ENCODE measurements around the gene FERD3L.
"Not testable (repeated sequence)": the region's sequence is repeated elsewhere in the genome, so short reads cannot be mapped to it uniquely, and the experiment has no call there.

Gene FERD3L, protein sequence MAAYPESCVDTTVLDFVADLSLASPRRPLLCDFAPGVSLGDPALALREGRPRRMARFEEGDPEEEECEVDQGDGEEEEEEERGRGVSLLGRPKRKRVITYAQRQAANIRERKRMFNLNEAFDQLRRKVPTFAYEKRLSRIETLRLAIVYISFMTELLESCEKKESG

DNA sequence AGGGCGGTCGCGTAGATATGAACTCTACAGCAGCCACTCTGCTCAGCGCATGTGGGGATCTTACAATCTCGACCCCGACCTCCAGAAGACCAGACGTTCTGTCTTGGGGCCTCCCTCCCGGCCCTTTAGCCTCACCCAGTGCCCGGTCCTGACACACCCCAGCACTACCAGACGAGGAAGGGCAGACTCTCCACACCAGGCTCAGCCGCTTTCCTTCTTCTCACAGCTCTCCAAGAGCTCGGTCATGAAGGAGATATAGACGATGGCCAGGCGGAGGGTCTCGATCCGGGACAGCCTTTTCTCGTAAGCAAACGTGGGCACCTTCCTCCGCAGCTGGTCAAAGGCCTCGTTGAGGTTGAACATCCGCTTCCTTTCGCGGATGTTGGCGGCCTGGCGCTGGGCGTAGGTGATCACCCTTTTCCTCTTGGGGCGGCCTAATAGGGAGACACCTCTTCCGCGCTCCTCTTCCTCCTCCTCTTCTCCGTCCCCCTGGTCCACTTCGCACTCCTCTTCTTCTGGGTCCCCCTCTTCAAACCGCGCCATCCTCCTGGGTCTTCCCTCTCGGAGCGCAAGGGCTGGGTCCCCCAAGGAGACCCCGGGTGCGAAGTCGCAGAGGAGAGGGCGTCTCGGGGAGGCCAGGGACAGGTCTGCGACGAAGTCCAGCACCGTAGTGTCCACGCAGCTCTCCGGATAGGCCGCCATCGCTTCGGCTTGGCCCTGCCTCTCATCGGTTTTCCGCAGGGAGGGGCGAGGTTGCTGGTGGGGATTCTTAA lies at the start of gene FERD3L:
Gene FERD3L (minus strand): TSS at position 761 of the 773 bp plus-strand sequence. CDS start 59 bp downstream, at position 702.
- DNase-seq, result no peak

DNA sequence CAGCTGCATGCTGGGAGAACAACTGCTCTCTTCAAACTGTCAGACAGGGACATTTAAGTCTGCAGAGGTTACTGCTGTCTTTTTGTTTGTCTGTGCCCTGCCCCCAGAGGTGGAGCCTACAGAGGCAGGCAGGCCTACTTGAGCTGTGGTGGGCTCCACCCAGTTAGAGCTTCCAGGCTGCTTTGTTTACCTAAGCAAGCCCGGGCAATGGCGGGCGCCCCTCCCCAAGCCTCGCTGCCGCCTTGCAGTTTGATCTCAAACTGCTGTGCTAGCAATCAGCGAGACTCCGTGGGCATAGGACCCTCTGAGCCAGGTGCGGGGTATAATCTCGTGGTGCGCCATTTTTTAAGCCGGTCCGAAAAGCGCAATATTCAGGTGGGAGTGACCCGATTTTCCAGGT lies 49.2 kb upstream of the FERD3L start:
- DNase-seq, result not testable (repeated sequence)

DNA sequence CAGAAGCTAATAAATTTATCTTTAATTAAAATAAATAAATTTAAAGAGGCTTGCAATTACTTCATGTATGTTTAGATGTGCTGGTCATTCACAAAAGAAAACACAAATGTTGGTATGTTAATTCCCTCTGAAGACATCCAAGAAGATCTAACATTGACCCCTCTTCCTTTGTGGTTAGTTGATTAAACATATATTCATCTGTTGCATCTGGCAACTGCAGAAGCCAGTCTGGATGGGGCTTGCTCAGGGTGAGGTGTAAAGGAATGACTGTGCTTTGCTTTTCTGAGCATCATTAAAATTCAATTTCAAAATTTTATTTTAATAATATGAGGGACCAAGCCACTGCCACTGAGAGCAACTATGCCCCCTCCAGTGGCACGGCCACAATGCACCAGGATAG lies 36.4 kb upstream of the FERD3L start:
- no peak for DNase-seq

DNA sequence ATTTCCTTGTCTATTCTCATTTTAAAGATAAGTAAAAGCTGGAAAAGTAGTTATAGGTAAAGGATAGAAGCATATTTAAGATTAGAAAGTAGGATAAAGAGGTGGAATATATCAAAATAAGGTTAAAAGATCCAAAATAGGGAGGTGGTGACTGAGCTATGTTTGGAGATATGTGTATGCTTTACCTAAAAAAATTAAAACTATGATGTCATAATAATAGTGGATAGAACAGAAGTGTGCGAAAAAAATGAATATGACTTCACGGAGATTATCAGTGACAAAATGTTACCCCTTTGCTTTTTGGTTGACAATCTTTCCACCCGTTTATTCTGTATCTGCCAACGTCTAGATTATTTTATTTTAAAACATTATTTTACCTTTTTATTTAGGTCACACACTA lies 33.4 kb upstream of the FERD3L start:
- DNase-seq, result no peak

DNA sequence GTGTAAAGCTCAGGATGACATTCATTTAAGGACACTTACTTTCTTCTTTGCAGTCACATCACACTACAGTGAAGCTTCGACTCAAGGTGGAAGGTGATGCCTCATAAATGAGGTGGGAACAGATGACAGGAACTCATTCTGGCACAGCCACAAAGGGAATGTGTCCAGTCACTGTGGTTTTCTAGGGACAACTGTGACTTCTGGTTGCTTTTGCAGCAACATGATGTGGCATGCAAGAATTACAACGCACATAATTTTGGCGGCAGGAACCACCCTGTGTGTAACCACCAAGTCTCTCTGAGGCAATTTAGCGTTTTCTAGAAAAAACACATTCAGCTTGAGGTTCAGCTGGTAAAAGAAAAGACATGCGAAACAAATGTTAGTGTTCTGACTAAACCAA lies 32.0 kb upstream of the FERD3L start:
- no peak for DNase-seq

DNA sequence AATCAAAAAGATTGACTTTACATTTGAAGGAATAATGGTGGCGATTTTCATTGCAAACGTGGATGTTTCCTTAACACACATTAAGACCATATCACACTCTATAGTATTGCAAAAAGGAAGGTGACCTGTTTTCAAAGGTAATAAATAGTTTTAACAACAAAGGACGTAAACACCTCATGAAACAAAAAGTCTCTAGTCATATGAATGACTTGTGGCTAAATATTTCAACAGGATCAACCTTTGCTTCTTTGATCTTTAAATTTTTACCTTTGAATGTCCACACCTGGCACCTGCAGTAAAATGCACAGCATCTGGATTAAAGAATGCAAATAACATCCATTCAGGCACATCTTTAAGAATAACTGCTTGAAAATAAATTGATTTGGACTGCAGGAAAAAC lies 30.0 kb upstream of the FERD3L start:
- no peak for DNase-seq

DNA sequence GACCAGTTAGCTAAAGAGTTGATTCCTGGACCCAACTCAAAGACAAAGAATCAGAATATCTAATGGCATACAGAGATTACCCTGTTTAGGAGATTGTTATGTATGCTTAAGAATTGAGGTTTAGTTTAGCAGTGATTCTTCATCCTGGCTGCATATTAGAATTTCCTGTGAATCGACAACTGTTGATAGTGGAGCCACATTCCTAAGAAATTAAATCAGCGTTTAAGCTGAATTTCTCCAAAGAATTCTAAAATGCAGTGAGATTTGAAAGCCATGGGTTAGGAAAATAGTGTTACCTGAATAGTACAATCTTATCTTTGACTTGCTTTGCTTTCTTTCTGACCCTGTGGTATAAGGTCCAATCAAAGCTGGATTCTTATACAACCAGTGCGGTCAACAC lies 16.4 kb upstream of the FERD3L start:
- DNase-seq, result no peak

DNA sequence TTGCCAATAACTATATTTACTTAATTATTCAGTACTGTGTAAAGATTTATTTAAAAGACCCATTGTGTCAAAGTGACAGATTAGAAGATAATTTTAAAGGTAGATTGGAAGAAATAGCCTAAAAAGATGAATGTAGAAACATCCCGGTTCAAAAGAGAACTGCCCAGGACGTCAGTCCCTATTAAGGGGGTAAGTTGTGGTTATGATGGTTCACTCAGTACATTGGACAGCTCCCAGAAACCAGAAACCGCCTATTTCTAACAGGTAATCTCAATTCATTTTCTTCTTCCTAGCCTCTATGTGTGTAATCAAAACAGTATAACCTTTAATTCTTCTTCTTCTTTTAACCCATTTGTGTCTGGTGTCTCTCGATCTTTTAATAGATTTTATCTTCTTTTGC lies 1.5 kb upstream of the FERD3L start:
- no peak for DNase-seq

DNA sequence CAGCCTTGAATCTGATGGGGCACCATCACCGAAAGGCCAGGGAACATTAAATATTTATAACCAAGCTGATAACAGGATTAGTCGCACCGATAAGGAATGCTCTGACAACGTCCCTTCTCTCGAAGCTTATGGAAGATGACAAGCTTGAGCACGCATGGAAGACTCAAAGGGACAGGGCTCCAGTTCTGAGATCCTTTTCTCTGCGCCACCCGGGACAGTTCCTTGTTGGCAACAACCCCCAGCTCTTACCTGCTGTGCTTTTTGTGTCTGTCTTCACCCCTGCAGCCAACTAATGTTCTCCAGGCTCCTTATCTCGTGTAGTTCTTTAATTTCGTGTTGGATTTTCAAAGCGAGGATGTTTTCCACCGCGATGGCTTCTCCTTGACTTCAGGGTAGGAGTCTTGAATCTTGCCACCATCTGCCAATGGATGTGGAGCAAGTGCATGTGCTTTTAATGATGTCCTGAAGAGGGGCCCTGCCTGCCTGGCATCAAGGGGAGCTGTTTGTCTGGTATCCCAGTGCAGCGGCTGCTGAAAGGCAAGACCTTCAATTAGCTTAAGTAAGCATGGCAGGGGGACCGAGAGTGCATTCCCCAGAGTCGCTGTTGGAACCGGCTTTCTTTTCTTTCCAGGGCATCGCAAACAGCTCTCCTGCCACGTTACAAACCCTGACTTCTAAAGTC lies 354 bp upstream of the FERD3L start:
- DNase-seq, result no peak

DNA sequence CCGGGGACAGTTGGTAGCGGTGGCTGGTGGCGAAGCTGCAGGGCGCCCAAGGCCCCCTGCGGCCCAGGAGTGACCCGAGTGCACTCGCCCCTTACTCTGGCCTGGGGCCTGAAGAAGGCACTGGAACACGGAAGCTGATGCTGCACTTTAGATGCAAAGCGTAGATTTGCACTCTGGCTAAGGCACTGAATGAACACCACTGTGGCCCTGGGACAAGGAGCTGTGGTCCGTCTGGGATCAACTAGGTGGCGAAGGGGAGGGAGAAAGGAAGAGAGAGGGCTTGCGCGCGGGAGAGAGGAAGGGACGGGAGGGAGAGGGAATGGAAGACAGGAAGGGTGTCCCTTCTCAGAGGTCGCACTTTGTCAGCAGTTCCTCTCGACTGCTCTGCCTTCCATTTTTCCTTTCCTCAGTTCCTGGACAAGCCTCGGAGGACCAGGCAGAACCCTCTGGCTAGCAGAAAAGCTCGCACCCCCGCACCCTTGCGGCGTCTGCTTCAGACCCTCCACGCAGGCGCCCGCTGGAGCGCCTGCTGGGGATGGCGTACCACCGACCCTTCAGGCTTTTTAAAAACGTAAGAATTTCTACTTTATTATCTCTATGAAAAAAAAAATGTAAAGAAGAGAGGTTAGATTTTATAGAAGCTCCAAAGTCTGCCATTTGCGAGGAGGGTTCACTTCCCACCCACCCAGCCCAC lies 1.2 kb downstream of the FERD3L start:
- DNase-seq, result no peak

DNA sequence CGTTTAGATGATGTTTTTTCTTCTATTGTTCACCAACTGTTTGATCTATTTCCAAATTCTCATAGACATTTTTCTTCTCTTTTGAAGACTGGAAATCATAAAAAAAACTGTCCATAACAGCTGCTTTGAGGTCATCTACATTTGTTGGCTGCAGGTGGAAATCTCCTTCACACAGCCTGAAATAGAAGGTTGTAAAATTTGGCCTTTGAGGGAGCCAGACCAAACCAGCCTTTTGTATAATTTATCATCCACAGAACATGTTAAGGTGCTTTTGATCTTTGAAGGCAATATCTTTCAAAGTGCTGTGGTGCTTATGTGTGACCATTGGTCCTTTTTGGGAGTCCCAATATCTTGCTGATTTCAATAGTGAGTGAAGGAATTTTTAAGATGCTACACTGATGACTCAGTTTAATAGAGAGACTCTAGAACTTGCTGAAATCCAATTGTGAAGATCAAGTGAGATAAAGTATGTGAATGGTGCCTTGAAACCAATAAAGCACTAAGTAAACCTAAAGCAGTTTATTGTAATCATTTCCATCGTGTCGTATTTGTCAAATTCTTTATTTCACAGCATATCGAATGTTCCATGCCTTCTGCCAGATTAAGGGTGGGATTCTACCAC lies 5.4 kb downstream of the FERD3L start:
- no peak for DNase-seq

DNA sequence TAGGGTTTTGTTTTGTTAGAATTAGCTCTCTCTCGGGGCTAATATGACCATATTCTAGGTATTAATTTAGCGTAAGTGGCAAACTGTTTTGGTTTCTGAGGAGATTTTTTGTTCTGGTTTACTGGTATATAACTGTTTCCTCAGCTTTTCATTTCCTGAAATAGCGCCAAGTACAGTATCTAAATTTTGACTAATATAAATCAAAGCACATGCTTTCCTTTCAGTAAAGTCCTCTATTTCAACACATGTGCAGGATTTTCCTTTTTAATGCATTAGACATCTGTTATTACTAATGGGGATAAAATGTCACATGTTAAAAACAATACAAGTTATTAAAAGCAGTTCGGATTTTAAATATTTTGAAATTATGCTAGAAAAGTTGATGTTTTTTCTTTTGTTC lies 11.3 kb downstream of the FERD3L start:
- no peak for DNase-seq

DNA sequence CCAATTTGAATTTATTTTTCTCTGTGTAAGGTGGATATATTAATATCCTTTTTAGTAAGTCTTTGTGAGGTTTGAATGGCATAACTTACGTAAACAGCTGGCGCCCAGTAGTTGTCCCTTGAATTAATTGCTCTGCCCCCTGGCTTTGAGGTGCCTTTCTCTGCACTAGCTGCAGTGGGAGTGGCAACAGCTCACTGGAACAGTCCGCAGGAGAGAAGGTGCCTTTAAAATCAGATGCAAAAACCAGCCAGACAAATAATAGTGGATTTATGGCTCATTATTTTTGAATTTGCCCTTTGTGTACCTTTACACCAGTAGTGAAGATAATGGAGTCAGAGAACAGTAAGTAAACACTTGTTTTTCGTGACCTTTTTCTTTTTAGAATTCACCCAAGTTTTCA lies 11.8 kb downstream of the FERD3L start:
- DNase-seq, result no peak

DNA sequence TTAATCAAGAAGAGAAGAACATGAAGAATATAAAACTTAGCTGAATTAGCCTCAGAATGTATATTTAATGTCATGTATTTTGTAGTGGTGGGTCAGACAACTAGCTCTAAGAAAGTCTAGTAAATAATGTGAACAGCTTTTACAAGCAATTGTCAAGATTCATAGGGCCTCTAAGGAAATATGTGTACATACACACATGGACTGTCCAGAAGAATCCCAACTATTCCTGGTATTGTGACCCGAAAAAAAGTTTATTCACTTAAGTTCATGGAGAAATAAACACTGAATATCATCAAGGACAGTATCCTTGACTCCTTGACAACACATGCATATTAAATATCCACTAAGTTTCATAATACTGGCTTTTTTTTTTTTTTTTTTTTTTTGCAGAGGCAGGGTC lies 16.4 kb downstream of the FERD3L start:
- no peak for DNase-seq

DNA sequence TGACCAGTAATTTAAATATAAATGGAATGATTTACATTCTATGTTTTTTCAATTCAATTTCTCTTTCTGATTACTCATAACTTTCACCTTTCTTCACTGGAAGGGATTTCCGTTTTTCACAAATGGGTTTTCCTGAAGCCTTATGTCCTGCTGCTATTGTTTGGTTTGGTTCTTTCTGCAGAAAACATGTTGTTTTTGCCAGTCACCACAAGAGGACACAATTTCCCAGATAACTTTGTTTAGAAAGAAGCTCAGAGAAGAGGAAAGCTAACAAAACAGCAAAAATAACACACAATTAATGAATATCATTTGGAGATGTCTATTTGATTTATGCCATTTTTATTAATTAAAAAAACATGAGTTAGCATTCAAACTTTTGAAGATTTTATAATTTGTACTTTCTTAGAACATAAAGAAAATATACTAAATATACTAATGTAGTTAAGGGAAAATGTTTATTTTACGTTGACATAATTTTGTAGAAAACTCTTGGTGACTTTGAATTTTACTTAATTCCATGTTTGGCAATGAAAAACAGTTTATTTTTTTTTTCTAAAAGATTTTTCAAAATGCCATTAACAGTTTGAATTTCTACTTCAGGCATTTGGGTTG lies 23.1 kb downstream of the FERD3L start:
- no peak for DNase-seq

DNA sequence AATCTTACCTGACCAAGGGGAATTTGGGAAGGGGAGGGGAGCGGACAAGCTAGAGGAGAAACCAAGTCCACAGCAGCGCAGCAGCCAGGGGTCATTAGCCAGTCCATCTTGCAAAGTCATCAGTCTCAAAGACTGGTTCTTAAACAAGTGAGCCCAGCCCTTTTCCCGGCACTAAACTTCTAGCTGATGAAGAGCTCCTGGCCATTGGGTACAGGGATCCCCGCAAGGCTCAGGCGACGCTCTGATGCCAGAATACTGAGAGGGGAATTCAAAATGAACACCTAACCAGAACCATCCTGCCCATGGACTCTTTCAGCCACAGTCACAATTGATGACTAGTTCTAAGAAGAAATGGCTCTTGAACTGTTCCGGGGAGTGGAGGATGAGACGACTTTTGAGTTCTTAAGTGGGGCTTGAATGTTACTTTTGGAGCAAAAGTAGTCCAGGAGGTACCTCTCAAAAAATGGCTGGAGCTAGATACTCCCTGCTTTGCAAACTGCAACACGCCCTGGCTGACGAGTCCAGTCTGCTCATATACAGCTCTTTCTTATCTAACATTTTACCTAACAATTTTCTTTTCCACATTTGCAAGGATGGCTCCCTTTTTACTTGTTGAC lies 25.2 kb downstream of the FERD3L start:
- no peak for DNase-seq

DNA sequence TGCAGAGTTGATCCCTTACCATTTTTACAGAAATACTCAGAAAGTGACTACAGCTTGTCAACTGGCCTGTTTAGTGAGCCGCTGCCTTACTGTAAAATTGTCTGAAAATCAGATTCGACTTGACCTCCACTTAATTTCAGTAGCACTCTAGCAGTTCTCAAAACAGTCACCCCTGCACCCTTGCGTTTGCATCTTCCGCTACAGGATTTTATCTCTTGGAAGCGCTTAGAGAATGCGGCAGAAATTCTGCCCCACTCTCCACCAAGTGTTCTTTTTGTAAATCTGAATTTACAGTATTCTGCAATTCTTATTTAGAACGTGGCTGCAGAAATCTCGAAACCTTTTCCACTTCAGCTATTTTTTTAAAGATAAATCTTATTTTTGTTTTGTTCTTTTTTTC lies 25.8 kb downstream of the FERD3L start:
- DNase-seq, result no peak

DNA sequence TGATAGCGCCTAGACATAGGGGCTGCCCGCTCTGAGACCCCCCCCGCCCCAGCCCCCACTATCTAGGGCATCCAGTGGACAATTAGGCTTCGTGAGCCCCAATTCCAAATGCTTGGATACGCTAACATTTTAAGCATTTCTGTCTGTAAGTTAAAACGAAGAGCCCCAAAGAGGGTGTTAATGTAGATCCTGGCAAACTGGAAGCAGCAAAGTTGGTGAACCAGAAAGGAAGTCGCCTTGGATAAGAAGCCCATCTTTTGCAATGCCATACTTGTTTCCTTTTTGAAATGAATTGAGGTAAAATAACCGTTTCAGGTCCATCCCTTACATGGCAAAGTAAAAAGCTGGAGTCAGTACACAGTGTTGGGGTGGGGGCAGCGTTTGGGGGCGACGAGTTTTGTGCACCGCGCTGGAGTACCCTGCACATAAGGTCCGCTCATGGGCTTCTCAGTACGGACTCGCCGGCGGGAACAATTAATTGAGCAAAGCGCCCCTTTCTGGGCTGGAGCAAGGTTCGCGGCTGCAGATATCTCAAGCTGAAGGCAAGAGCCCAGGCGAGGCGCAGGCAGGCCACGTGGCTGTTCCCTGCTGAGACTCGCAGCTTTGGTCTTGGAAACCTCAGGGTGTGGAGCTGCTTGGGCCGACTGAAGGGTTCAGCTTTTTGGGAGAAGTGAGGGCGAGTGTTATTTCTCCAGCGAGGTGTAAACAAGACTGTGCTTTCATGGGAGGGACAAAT lies 26.4 kb downstream of the FERD3L start:
- DNase-seq, result no peak

DNA sequence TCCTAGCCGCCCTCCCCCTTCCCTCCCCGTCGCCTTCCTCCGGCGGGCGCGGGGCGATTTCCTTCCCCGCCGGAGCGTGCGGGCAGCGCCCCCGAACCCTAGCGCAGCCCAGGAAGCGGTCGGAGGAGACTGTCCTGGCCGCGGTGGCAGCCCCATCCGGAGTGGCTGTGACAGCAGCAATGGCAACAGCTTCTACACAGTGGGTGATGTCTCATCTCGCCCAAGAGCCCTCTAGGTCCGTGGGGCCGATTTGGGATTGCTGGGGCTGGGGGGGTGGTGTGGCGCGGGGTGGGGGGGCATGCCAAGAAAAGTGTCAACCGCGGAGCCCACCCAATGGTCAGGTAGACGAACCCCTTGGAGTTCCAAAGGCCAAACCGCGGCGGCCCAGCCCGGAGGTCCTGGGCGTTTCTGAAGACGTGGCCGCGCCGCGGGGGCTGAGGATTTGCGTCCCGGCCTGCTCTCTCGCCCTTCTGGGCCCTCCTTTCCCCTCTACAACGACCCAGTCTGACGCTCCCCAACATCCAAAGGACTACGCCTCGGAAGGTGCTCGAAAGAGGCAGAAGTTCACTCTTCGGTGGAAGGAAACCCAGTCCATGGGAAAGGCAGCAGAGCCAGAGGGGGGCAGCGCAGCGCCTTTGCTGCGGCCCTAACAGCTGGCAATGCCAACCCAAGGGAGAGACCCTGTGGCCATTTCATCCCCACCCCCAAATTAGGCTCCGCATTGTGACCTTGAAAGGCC lies 27.2 kb downstream of the FERD3L start:
- no peak for DNase-seq

DNA sequence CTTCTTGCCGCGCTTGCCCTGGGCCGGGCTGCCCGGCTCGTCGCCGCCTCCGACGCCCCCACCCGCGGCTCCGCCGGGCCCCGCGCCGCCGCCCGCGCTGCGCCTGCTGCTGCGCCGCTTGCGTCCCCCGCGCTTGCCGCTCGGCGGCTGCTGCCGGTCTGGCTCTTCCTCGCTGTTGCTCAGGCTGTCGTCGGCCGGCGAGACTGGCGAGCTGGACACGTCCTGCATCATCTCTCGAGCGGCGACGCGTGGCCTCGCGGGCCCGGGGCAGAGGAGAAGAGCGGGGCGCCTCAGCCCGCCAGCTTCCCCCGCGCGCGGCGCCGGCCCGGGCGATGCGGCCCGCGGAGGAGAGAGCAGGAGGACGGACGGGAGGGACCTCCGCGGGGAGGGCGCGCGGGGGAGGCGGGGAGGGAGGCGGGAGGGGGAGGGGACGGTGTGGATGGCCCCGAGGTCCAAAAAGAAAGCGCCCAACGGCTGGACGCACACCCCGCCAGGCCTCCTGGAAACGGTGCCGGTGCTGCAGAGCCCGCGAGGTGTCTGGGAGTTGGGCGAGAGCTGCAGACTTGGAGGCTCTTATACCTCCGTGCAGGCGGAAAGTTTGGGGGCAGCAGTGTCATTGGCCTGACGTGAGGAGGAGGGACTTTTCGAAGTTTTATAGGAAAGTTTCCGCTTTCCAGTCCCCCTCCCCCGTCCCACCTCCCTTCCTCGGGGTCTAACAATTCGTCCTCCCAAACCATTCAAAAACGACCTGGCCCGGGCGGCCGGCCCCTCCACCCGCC lies 27.9 kb downstream of the FERD3L start, which contains the start of gene TWIST1:
Gene TWIST1 (minus strand): TSS at position 546 of the 779 bp plus-strand sequence. CDS start 315 bp downstream, at position 231.
- DNase-seq, result no peak

All from activated CD4-positive, alpha-beta T cell treated with anti-CD3 and anti-CD28 coated beads for 1 hour (primary cell).